ENCODE results near the gene IGFBPL1. TPM values are rescaled to one million over a fixed set of nuclear protein-coding genes. Genes with fewer than 3 reads are reported as not detected.

The IGFBPL1 gene
- total RNA-seq, 2 experiments from 2014 or later, result 0.20 TPM; not detected in 1

- CTCF ChIA-PET, result no interaction called here
- no peak overlapping the region for H3K27ac Mint-ChIP-seq
- DNase-seq, result no peak
- H3K27me3 Mint-ChIP-seq, result no peaks in the 10 kb centered on the region
- H3K9me3 Mint-ChIP-seq, result no peaks in the 10 kb centered on the region
- H3K4me3 Mint-ChIP-seq, result no peak overlapping the region
- H3K4me1 Mint-ChIP-seq, result peaks cover 4% of the 10 kb centered on the region
- no peaks in the 10 kb centered on the region for H3K36me3 Mint-ChIP-seq (ENCODE audit: low read depth)
- POLR2A ChIA-PET, result no interaction called here
Observed at GRCh38 chr9:38359297-38359653, 65.0 kb downstream of the IGFBPL1 start.

- DNase-seq, result no peak
- POLR2A ChIA-PET, result no interaction called here
Observed at GRCh38 chr9:38358390-38359296, 65.6 kb downstream of the IGFBPL1 start.

GRCh38 chr9:38357350-38358114 is 66.7 kb downstream of the IGFBPL1 start:
- CTCF ChIA-PET, result no interaction called here
- H3K27me3 Mint-ChIP-seq, result no peaks in the 10 kb centered on the region
- H3K36me3 Mint-ChIP-seq (ENCODE audit: low read depth), result no peaks in the 10 kb centered on the region
- H3K4me1 Mint-ChIP-seq, result no peaks in the 10 kb centered on the region
- no peak for DNase-seq
- no peak overlapping the region for H3K4me3 Mint-ChIP-seq
- H3K9me3 Mint-ChIP-seq, result no peaks in the 10 kb centered on the region
- no peak overlapping the region for H3K27ac Mint-ChIP-seq
- POLR2A ChIA-PET, result interaction anchor here (0.7 kb wide), 1 partner anchor 160 kb away, joined by 3 read pairs; no protein-coding TSS in a partner anchor

More at GRCh38 chr9:38358390-38359296, 65.6 kb downstream of the IGFBPL1 start:
- Mint-ChIP-seq H3K36me3 (ENCODE audit: low read depth) (no peaks in the 10 kb centered on the region), H3K27me3 (no peaks in the 10 kb centered on the region), H3K27ac (no peak overlapping the region), H3K4me3 (no peak overlapping the region), H3K9me3 (no peaks in the 10 kb centered on the region), H3K4me1 (peaks cover 4% of the 10 kb centered on the region)
- CTCF ChIA-PET, result no interaction called here

GRCh38 chr9:38356851-38357250 is 67.4 kb downstream of the IGFBPL1 start:
- Mint-ChIP-seq H3K27ac (no peak overlapping the region), H3K27me3 (no peaks in the 10 kb centered on the region), H3K9me3 (no peaks in the 10 kb centered on the region), H3K36me3 (ENCODE audit: low read depth) (no peaks in the 10 kb centered on the region), H3K4me3 (no peak overlapping the region), H3K4me1 (no peaks in the 10 kb centered on the region)
- POLR2A ChIA-PET, result interaction anchor here (0.7 kb wide), 1 partner anchor 161 kb away, joined by 3 read pairs; no protein-coding TSS in a partner anchor
- no peak for DNase-seq
- CTCF ChIA-PET, result no interaction called here

Other genes starting within 250 kb of the IGFBPL1 start
- gene ALDH1B1, start 31.8 kb downstream of the IGFBPL1 start, total RNA-seq, result 1 to 10 TPM; 7.7 to 8.4 TPM
- gene ANKRD18A, start 196.1 kb upstream of the IGFBPL1 start, total RNA-seq, result 1 to 10 TPM; 3.1 to 3.4 TPM

Measured in activated CD4-positive, alpha-beta memory T cell treated with anti-CD3 and anti-CD28 coated beads, Interleukin-2, amount 10 ng/mL, durations not matched to agents 7 days and 5 days (primary cell).